Subcutaneous adipose tissue (tissue), 4 donors: ENCODE results near the gene ITIH3. TPM values are rescaled to one million over a fixed set of nuclear protein-coding genes. Genes with fewer than 3 reads are reported as not detected.

Source experiments
- CTCF ChIP-seq: fragments of 450-650 bp; IDR thresholded peaks from one replicate; pipeline ENCODE4 v1.5.1; 2016; ENCODE audit warnings: low read depth, mild to moderate bottlenecking, control low read depth, antibody characterized with exemption, moderate library complexity
- total RNA-seq, 4 donors: library from RNA; depleted of rRNA; stranded (reverse); fragments of >200 nt; gene quantifications; one replicate each; pipeline ENCODE4 v1.1.0, GENCODE V29; 2016

The ITIH3 gene
- total RNA-seq, 4 donors from 2014 or later = 0.44 to 4.6 (median 2.1) TPM; not detected in 1

GRCh38 chr3:52792961-52793695 lies 1.5 kb upstream of the ITIH3 start:
- TF ChIP-seq CTCF = no peak

GRCh38 chr3:52793702-52794611 lies 639 bp upstream of the ITIH3 start:
- TF ChIP-seq CTCF = no peak

GRCh38 chr3:52795298-52795900 lies 803 bp downstream of the ITIH3 start:
- TF ChIP-seq CTCF = no peak

GRCh38 chr3:52796411-52796810 lies 1.8 kb downstream of the ITIH3 start:
- no peak for TF ChIP-seq CTCF

GRCh38 chr3:52798376-52798977 lies 3.9 kb downstream of the ITIH3 start:
- no peak for TF ChIP-seq CTCF

GRCh38 chr3:52798978-52799476 lies 4.4 kb downstream of the ITIH3 start:
- TF ChIP-seq CTCF = no peak
